Uterus (tissue), 4 donors: ENCODE data around the gene SAA1. TPM values are rescaled to one million over a fixed set of nuclear protein-coding genes. Genes with fewer than 3 reads are reported as not detected.

ENCODE experiments used
- DNase-seq, 2 donors: peaks; one replicate each; pipeline ENCODE4 v3.0.0-alpha.2; 2019 to 2020
- H3K27ac ChIP-seq, 2 donors: fragments of 200-600 bp; sonication (generic); 1 replicate in 1 of 2; 2 replicates in 1 of 2; pipeline ENCODE4 v1.5.1; 2016 to 2018
- H3K27me3 ChIP-seq, 2 donors: fragments of 200-600 bp; sonication (generic); one replicate each; pipeline ENCODE4 v1.5.1; 2018 to 2019; ENCODE audit warnings: control low read depth in 1 of 2
- H3K36me3 ChIP-seq, 2 donors: fragments of 200-600 bp; sonication (generic); one replicate each; pipeline ENCODE4 v1.5.1; 2019; ENCODE audit warnings: control low read depth in 1 of 2
- H3K4me1 ChIP-seq, 2 donors: fragments of 200-600 bp; sonication (generic); one replicate each; pipeline ENCODE4 v1.5.1; 2018 to 2019; ENCODE audit warnings: control low read depth in 1 of 2
- H3K4me3 ChIP-seq, 2 donors: fragments of 200-600 bp; sonication (generic); 1 replicate in 1 of 2; 2 replicates in 1 of 2; pipeline ENCODE4 v1.5.1; 2018 to 2019; ENCODE audit warnings: mild to moderate bottlenecking in 1 of 2
- H3K9me3 ChIP-seq, 2 donors: fragments of 200-600 bp; sonication (generic); one replicate each; pipeline ENCODE4 v1.5.1; 2019; ENCODE audit warnings: control low read depth in 1 of 2
- POLR2A ChIP-seq, 2 donors: fragments of 450-650 bp; IDR thresholded peaks; one replicate each; pipeline ENCODE4 v1.6.1; 2016; ENCODE audit warnings: antibody characterized with exemption in 2 of 2, mild to moderate bottlenecking in 1 of 2, moderate library complexity in 1 of 2
- intact Hi-C: fragments of 100-400 bp; cut with DNase I; formaldehyde crosslinking; loops from one replicate; pipeline ENCODE4 v1.15.1; 2023; ENCODE audit warnings: low total_unique reads
- total RNA-seq, 4 donors: library from RNA; depleted of rRNA in 3 of 4; stranded (reverse); fragments of >200 nt in 3 of 4; gene quantifications; one replicate each; pipeline versions ENCODE4 v1.1.0 to v1.2.4, GENCODE V29; 2014 to 2023
- TF ChIP-seq, protein P1 (sequence below), 4 experiments: fragments of 200-600 bp in 2 of 4; fragments of 450-650 bp in 2 of 4; sonication (generic) in 2 of 4; IDR thresholded peaks; one replicate each; pipeline ENCODE4 v1.5.1; 2016 to 2019; ENCODE audit warnings: antibody characterized with exemption in 4 of 4, mild to moderate bottlenecking in 2 of 4, moderate library complexity in 1 of 4
- donor health status: DM: yes; HTN: yes; CAD: no.

SAA1 gene
- total RNA-seq, 4 donors from 2014 or later, result 3.3 TPM; not detected in 3

DNA sequence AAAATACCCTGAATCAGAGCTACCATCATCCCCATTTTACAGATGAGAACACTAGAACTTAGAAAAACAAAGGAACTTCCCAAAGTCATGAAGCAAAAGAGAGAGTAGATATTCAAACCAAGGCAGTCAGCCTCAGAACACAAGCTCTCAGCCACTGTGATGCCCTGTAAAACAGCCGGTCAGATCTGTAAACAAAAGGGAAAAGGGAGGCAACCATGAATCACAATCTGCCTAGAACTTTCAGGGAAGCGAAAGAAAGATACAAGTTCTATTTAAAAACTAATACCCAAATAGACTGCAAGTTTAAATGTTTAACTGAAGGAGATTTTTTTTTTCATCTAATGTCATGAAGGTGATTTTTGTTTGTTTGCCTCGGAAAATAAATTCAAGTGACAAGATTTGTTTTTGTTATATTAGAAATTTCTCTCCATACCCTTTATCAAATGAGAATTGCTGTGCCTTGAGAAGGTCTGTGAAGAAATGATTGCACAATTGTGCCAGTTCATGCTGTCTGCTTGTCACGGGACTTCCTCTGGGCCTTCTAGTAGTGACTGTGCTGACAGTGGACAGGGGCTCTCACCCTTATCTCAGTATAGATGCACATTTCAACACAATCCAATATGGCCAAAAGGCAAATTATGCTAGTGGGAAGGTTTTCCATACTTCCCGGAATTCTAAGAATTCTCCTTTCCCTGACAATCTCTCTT is 11.7 kb downstream of the SAA1 start:
- intact Hi-C loops, result no loop called here
- Histone ChIP-seq H3K9me3 (no peaks in the 10 kb centered on the region), H3K27me3 (no peaks in the 10 kb centered on the region), H3K4me3 (no peak overlapping the region), H3K4me1 (no peaks in the 10 kb centered on the region), H3K36me3 (no peaks in the 10 kb centered on the region), H3K27ac (no peak overlapping the region)
- TF ChIP-seq, protein P1, sequence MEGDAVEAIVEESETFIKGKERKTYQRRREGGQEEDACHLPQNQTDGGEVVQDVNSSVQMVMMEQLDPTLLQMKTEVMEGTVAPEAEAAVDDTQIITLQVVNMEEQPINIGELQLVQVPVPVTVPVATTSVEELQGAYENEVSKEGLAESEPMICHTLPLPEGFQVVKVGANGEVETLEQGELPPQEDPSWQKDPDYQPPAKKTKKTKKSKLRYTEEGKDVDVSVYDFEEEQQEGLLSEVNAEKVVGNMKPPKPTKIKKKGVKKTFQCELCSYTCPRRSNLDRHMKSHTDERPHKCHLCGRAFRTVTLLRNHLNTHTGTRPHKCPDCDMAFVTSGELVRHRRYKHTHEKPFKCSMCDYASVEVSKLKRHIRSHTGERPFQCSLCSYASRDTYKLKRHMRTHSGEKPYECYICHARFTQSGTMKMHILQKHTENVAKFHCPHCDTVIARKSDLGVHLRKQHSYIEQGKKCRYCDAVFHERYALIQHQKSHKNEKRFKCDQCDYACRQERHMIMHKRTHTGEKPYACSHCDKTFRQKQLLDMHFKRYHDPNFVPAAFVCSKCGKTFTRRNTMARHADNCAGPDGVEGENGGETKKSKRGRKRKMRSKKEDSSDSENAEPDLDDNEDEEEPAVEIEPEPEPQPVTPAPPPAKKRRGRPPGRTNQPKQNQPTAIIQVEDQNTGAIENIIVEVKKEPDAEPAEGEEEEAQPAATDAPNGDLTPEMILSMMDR (IDR thresholded peaks at IDR 0.05), result no peak
- TF ChIP-seq POLR2A (IDR thresholded peaks at IDR 0.05), result no peak
- no peak for DNase-seq

DNA sequence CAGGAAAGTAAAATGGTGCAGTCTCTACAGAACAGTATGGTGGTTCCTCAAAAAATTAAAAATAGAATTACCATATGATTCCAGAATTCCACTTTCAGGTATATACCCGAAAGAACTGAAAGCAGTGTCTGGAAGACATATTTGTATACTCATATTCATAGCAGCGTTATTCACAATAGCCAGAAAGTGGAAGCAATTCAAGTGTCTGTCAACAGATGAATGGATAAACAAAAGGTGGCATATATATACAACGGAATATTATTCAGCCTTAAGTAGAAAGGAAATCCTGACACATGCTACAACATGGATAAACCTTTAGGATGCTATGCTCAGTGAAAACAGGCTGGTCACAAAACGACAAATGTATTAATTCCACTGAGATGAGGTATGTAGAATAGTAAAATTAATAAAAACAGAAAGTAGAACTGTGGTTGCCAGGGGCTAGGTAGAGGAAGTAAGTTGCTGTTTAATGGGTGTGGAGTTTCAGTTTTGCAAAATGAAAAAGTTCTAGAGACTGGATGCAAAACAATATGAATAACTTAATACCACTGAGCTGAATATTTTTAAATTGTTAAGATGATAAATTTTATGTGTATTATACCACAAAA is 14.5 kb downstream of the SAA1 start:
- no peaks in the 10 kb centered on the region for H3K36me3 ChIP-seq
- no peak for DNase-seq
- H3K27ac ChIP-seq, result no peak overlapping the region
- intact Hi-C loops, result no loop called here
- H3K27me3 ChIP-seq, result no peaks in the 10 kb centered on the region
- H3K4me3 ChIP-seq, result no peak overlapping the region
- no peaks in the 10 kb centered on the region for H3K4me1 ChIP-seq
- no peaks in the 10 kb centered on the region for H3K9me3 ChIP-seq
- TF ChIP-seq, protein P1 (IDR thresholded peaks at IDR 0.05), result no peak
- TF ChIP-seq POLR2A (IDR thresholded peaks at IDR 0.05), result no peak

DNA sequence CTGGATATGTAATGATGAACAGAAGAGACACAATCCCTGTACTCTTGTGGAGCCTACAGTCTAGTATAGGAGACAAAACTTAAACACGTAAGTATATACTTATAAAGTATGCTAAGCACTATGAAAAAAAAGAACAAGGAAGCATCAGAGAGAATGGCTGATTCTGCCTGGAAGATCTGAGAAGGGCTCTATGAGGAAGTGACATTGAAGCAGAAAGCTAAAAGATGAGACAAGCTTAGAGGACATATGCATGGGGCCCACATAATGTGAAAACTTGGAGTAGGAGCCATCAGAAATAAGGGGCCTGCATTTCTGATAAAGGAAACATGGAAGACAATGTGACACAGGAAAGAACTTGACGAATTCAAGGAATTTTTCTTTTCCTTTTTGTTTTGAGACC is 16.6 kb downstream of the SAA1 start:
- Histone ChIP-seq H3K9me3 (no peaks in the 10 kb centered on the region), H3K27me3 (no peaks in the 10 kb centered on the region), H3K36me3 (no peaks in the 10 kb centered on the region), H3K27ac (no peak overlapping the region), H3K4me1 (no peaks in the 10 kb centered on the region), H3K4me3 (no peak overlapping the region)
- TF ChIP-seq, protein P1 (IDR thresholded peaks at IDR 0.05), result no peak
- no peak for TF ChIP-seq POLR2A (IDR thresholded peaks at IDR 0.05)
- no peak for DNase-seq
- intact Hi-C loops, result no loop called here

DNA sequence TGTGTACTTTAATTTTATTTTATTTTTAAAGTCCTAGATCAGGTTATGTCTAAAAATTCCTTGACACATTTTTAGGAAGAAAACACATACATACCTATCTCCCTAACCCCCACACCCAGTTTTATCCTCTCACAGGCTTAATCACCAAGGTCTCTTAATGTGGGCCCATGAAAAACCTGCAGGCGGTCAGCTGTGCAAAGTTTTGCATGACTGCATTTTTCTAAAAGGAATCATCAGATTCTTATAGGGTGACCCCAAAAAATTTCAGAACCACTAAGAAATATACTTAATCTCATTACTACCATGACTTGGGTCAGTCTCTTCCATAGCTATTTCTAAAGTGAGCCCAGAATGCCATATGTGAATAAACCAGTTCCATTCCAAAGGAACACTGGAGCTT is 19.8 kb downstream of the SAA1 start:
- Histone ChIP-seq H3K36me3 (no peaks in the 10 kb centered on the region), H3K9me3 (no peaks in the 10 kb centered on the region), H3K4me1 (no peaks in the 10 kb centered on the region), H3K4me3 (no peak overlapping the region), H3K27me3 (no peaks in the 10 kb centered on the region), H3K27ac (no peak overlapping the region)
- DNase-seq, result no peak
- no peak for TF ChIP-seq POLR2A (IDR thresholded peaks at IDR 0.05)
- TF ChIP-seq, protein P1 (IDR thresholded peaks at IDR 0.05), result no peak
- intact Hi-C loops, result no loop called here

DNA sequence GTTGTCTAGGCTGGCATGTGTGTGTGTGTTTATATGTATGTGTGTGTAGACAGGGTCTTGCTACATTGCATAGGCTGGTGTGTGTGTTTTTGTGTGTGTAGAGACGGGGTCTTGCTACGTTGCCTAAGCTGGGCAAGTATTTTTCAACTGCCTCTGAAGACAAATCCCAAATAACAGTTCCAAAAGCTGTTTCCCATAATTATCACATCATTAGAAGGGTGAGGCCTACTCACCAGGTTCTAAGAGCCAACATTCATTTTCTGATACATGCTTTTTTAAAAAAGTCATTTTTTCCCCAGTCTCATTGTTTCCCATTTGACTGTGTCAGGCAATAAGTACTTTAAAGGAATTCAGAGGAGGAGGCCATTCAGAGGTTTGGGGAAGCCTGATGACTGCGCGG is 22.8 kb downstream of the SAA1 start:
- no peak overlapping the region for H3K4me3 ChIP-seq
- H3K4me1 ChIP-seq, result no peaks in the 10 kb centered on the region
- no peaks in the 10 kb centered on the region for H3K27me3 ChIP-seq
- no peak overlapping the region for H3K27ac ChIP-seq
- no peaks in the 10 kb centered on the region for H3K36me3 ChIP-seq
- DNase-seq, result no peak
- intact Hi-C loops, result no loop called here
- H3K9me3 ChIP-seq, result no peaks in the 10 kb centered on the region
- TF ChIP-seq POLR2A (IDR thresholded peaks at IDR 0.05), result no peak
- TF ChIP-seq, protein P1 (IDR thresholded peaks at IDR 0.05), result no peak
